Ovary (tissue), 3 donors: ENCODE results near the gene SMDT1.
"Not testable (repeated sequence)": the region's sequence is repeated elsewhere in the genome, so short reads cannot be mapped to it uniquely, and the experiment has no call there.

Experiments
- CTCF ChIP-seq, 3 donors: fragments of 450-650 bp in 2 of 3; fragments of 200-600 bp in 1 of 3; IDR thresholded peaks; one replicate each; pipeline versions ENCODE4 v1.5.1 to v1.8.0; 2016 to 2022; ENCODE audit warnings: antibody characterized with exemption in 3 of 3, mild to moderate bottlenecking in 1 of 3
- EP300 ChIP-seq: sonication (generic); formaldehyde crosslinking; IDR thresholded peaks from one replicate; pipeline ENCODE4 v1.6.1; 2017; ENCODE audit warnings: antibody characterized with exemption
- POLR2A ChIP-seq: fragments of 450-650 bp; IDR thresholded peaks from one replicate; pipeline ENCODE4 v1.6.1; 2017; ENCODE audit warnings: antibody characterized with exemption, mild to moderate bottlenecking, moderate library complexity
- donor health status: DM: no; HTN: no; CAD: no.

- TF ChIP-seq CTCF (IDR thresholded peaks at IDR 0.05); EP300; POLR2A: not testable (repeated sequence)
Observed at GRCh38 chr22:42104332-42104860, 24.9 kb downstream of the SMDT1 start.
